Upper lobe of right lung (tissue), 1 donor: ENCODE data around the gene HS2ST1. TPM values are rescaled to one million over a fixed set of nuclear protein-coding genes. Genes with fewer than 3 reads are reported as not detected.
A peak's percentile ranks its signal among the peaks of the same experiment; 100 is the strongest.
"Not testable (repeated sequence)": the region's sequence is repeated elsewhere in the genome, so short reads cannot be mapped to it uniquely, and the experiment has no call there.

ENCODE experiments used
- ATAC-seq: fragments of 200-7000 bp; cut with Tn5 transposase; one replicate; pipeline ENCODE4 v1.9.1; 2020; ENCODE audit warnings: mild to moderate bottlenecking, moderate library complexity
- DNase-seq: peaks from one replicate; pipeline ENCODE4 v3.0.0-alpha.2; 2020
- H3K27ac ChIP-seq: fragments of 200-600 bp; one replicate; pipeline ENCODE4 v1.8.0; 2022
- H3K27me3 ChIP-seq: fragments of 200-600 bp; one replicate; pipeline ENCODE4 v1.8.0; 2022; ENCODE audit warnings: mild to moderate bottlenecking
- H3K36me3 ChIP-seq: fragments of 200-600 bp; one replicate; pipeline ENCODE4 v1.8.0; 2022
- H3K4me1 ChIP-seq: fragments of 200-600 bp; one replicate; pipeline ENCODE4 v1.8.0; 2022
- H3K4me3 ChIP-seq: fragments of 200-600 bp; one replicate; pipeline ENCODE4 v1.8.0; 2022; ENCODE audit warnings: mild to moderate bottlenecking
- H3K9me3 ChIP-seq: fragments of 200-600 bp; one replicate; pipeline ENCODE4 v1.8.0; 2022
- CTCF ChIP-seq: fragments of 200-600 bp; IDR thresholded peaks from one replicate; pipeline ENCODE4 v1.8.0; 2022; ENCODE audit warnings: antibody characterized with exemption
- intact Hi-C: fragments of 100-400 bp; cut with DNase I; formaldehyde crosslinking; loops from one replicate; pipeline ENCODE4 v1.11.0; 2022
- total RNA-seq: library from RNA; stranded (reverse); fragmentation: NEBNext Ultra II Directional; extraction: Animal tissue kit (Norgen Biotek cat#: 25700); gene quantifications from one replicate; pipeline ENCODE4 v1.2.1, GENCODE V29; 2021
- donor health status: DM: no; HTN: yes; CAD: no; lungs with severe emphysema.

Gene HS2ST1
- total RNA-seq, 1 donor from 2014 or later, result 19.9 TPM

- intact Hi-C loops, result no loop called here
- no peak for TF ChIP-seq CTCF
- Histone ChIP-seq H3K27me3 (no peaks in the 10 kb centered on the region), H3K4me1 (no peaks in the 10 kb centered on the region), H3K9me3 (no peaks in the 10 kb centered on the region), H3K36me3 (no peaks in the 10 kb centered on the region), H3K27ac (no peak overlapping the region), H3K4me3 (no peak overlapping the region)
- DNase-seq, result no peak
- no peak for ATAC-seq
Observed at GRCh38 chr1:87017998-87018672, 103.7 kb downstream of the HS2ST1 start.

GRCh38 chr1:87023326-87023725 lies 108.9 kb downstream of the HS2ST1 start:
- H3K4me1 ChIP-seq, result no peaks in the 10 kb centered on the region
- TF ChIP-seq CTCF, result no peak
- intact Hi-C loops, result no loop called here
- no peak for ATAC-seq
- no peaks in the 10 kb centered on the region for H3K36me3 ChIP-seq
- no peak overlapping the region for H3K27ac ChIP-seq
- H3K27me3 ChIP-seq, result no peaks in the 10 kb centered on the region
- no peaks in the 10 kb centered on the region for H3K9me3 ChIP-seq
- no peak for DNase-seq
- H3K4me3 ChIP-seq, result no peak overlapping the region

GRCh38 chr1:87024936-87025540 lies 110.6 kb downstream of the HS2ST1 start:
- no peaks in the 10 kb centered on the region for H3K27me3 ChIP-seq
- DNase-seq (no peak), ATAC-seq (peak; percentile 66)
- no peaks in the 10 kb centered on the region for H3K4me1 ChIP-seq
- peak; percentile 45 for TF ChIP-seq CTCF
- H3K9me3 ChIP-seq, result no peaks in the 10 kb centered on the region
- intact Hi-C loops, result no loop called here
- H3K27ac ChIP-seq, result no peak overlapping the region
- no peaks in the 10 kb centered on the region for H3K36me3 ChIP-seq
- no peak overlapping the region for H3K4me3 ChIP-seq

- intact Hi-C loops, H3K27me3 ChIP-seq, H3K36me3 ChIP-seq, DNase-seq, H3K9me3 ChIP-seq, H3K4me1 ChIP-seq, ATAC-seq, H3K4me3 ChIP-seq, H3K27ac ChIP-seq: not testable (repeated sequence)
Observed at GRCh38 chr1:87027561-87027960, 113.1 kb downstream of the HS2ST1 start.

GRCh38 chr1:87028576-87028975 lies 114.1 kb downstream of the HS2ST1 start:
- no peak for ATAC-seq
- Histone ChIP-seq H3K27me3 (no peaks in the 10 kb centered on the region), H3K4me3 (no peak overlapping the region), H3K4me1 (no peaks in the 10 kb centered on the region), H3K27ac (no peak overlapping the region), H3K36me3 (no peaks in the 10 kb centered on the region), H3K9me3 (no peaks in the 10 kb centered on the region)
- TF ChIP-seq CTCF, result no peak
- intact Hi-C loops, result no loop called here
- no peak for DNase-seq

GRCh38 chr1:87030740-87031690 lies 116.6 kb downstream of the HS2ST1 start:
- no peak for TF ChIP-seq CTCF
- Histone ChIP-seq H3K4me3 (no peak overlapping the region), H3K36me3 (no peaks in the 10 kb centered on the region), H3K4me1 (no peaks in the 10 kb centered on the region), H3K27ac (no peak overlapping the region), H3K27me3 (no peaks in the 10 kb centered on the region), H3K9me3 (no peaks in the 10 kb centered on the region)
- intact Hi-C loops, result no loop called here
- DNase-seq (no peak), ATAC-seq (no peak)
